Activated CD4-positive, alpha-beta T cell treated with anti-CD3 and anti-CD28 coated beads for 4 hours (primary cell): ENCODE measurements around the gene PPP2R3A.
"Not testable (repeated sequence)": the region's sequence is repeated elsewhere in the genome, so short reads cannot be mapped to it uniquely, and the experiment has no call there.

ENCODE experiments used
- DNase-seq, 2 donors: peaks; one replicate each; pipeline ENCODE4 v3.0.0-alpha.2; 2020

Gene PPP2R3A

GRCh38 chr3:135965506-135966270 is at the start of gene PPP2R3A:
Gene PPP2R3A (plus strand): TSS chr3:135965728. CDS start chr3:136001499, 35,771 bp downstream.
- peak; percentile 34 to 57 for DNase-seq

- no peak for DNase-seq
Measured at GRCh38 chr3:135916310-135916709, 49.2 kb upstream of the PPP2R3A start.

- DNase-seq, result no peak
Measured at GRCh38 chr3:135917076-135917475, 48.5 kb upstream of the PPP2R3A start.

- DNase-seq, result no peak
Measured at GRCh38 chr3:135917927-135918597, 47.5 kb upstream of the PPP2R3A start.

GRCh38 chr3:135918600-135918999 is 46.9 kb upstream of the PPP2R3A start:
- no peak for DNase-seq

- no peak for DNase-seq
Measured at GRCh38 chr3:135920275-135920674, 45.3 kb upstream of the PPP2R3A start.

GRCh38 chr3:135922903-135923250 is 42.7 kb upstream of the PPP2R3A start:
- no peak for DNase-seq

GRCh38 chr3:135924506-135924905 is 41.0 kb upstream of the PPP2R3A start:
- DNase-seq, result no peak

- DNase-seq, result no peak
Measured at GRCh38 chr3:135926664-135927063, 38.9 kb upstream of the PPP2R3A start.

- DNase-seq, result no peak
Measured at GRCh38 chr3:135927155-135927554, 38.4 kb upstream of the PPP2R3A start.

- no peak for DNase-seq
Measured at GRCh38 chr3:135929670-135930069, 35.9 kb upstream of the PPP2R3A start.

- no peak for DNase-seq
Measured at GRCh38 chr3:135930255-135930654, 35.3 kb upstream of the PPP2R3A start.

GRCh38 chr3:135935171-135935570 is 30.4 kb upstream of the PPP2R3A start:
- not testable (repeated sequence) for DNase-seq

GRCh38 chr3:135937766-135938165 is 27.8 kb upstream of the PPP2R3A start:
- not testable (repeated sequence) for DNase-seq

GRCh38 chr3:135944831-135945230 is 20.7 kb upstream of the PPP2R3A start:
- no peak for DNase-seq

- no peak for DNase-seq
Measured at GRCh38 chr3:135950941-135951340, 14.6 kb upstream of the PPP2R3A start.

- DNase-seq, result no peak
Measured at GRCh38 chr3:135964160-135964955, 1.2 kb upstream of the PPP2R3A start.

- no peak for DNase-seq
Measured at GRCh38 chr3:135965129-135965505, 411 bp upstream of the PPP2R3A start.

GRCh38 chr3:135966271-135966961 is 888 bp downstream of the PPP2R3A start:
- no peak for DNase-seq

GRCh38 chr3:135966962-135967274 is 1.4 kb downstream of the PPP2R3A start:
- DNase-seq, result no peak

GRCh38 chr3:135967867-135968266 is 2.3 kb downstream of the PPP2R3A start:
- DNase-seq, result no peak

GRCh38 chr3:135970506-135971116 is 5.1 kb downstream of the PPP2R3A start:
- no peak for DNase-seq

- DNase-seq, result no peak
Measured at GRCh38 chr3:135973841-135974240, 8.3 kb downstream of the PPP2R3A start.
